PC-3 (cell line): ENCODE results near the gene ATP4A. TPM values are rescaled to one million over a fixed set of nuclear protein-coding genes. Genes with fewer than 3 reads are reported as not detected.

Experiments used
- ATAC-seq: fragments of 200-7000 bp; cut with Tn5 transposase; 2 replicates; pipeline ENCODE4 v1.9.1; 2020; ENCODE audit warnings: mild to moderate bottlenecking, moderate library complexity
- BruUV-seq: library from RNA; stranded (reverse); fragments of 400-500 nt; replicated peaks from 2 replicates; lab custom pipeline; 2021; lab: Mats Ljungman, UMichigan
- CTCF ChIA-PET: fragments of 300-600 bp; sonication (Branson Sonifier 250); formaldehyde crosslinking; loops from one replicate; lab custom pipeline; 2022; ENCODE audit warnings: antibody characterized with exemption; lab: Charles Lee
- POLR2A ChIA-PET: fragments of 300-600 bp; sonication (Branson Sonifier 250); formaldehyde crosslinking; loops from one replicate; lab custom pipeline; 2022; ENCODE audit warnings: antibody characterized with exemption; ENCODE audit not compliant: unreplicated experiment; lab: Charles Lee
- DNase-seq: peaks from one replicate; pipeline ENCODE4 v3.0.0-alpha.2; 2015
- H2AFZ ChIP-seq: fragments of 300-600 bp; sonication (generic); 2 replicates; pipeline ENCODE4 v1.6.0; 2016; ENCODE audit warnings: antibody characterized with exemption, low read length
- H3F3A ChIP-seq: fragments of 300-600 bp; sonication (generic); one replicate; pipeline ENCODE4 v1.6.0; 2017; ENCODE audit warnings: antibody characterized with exemption, low read length, control low read depth, mild to moderate bottlenecking; ENCODE audit not compliant: unreplicated experiment
- H3K27ac ChIP-seq: fragments of 300-600 bp; sonication (generic); 2 replicates; pipeline ENCODE4 v1.5.1; 2016; ENCODE audit warnings: mild to moderate bottlenecking, low read length
- H3K27me3 ChIP-seq: fragments of 300-600 bp; sonication (generic); 2 replicates; pipeline ENCODE4 v1.6.1; 2016; ENCODE audit warnings: low read length, mixed read lengths
- H3K36me3 ChIP-seq: fragments of 300-600 bp; sonication (generic); 2 replicates; pipeline ENCODE4 v1.6.1; 2016; ENCODE audit warnings: low read depth, mixed run types, low read length, mixed read lengths
- H3K4me1 ChIP-seq: fragments of 300-600 bp; sonication (generic); 2 replicates; pipeline ENCODE4 v1.5.1; 2016; ENCODE audit warnings: low read length; ENCODE audit not compliant: insufficient read depth
- H3K4me2 ChIP-seq: fragments of 300-600 bp; sonication (generic); 2 replicates; pipeline ENCODE4 v1.6.0; 2016; ENCODE audit warnings: low read length
- H3K4me3 ChIP-seq: fragments of 300-600 bp; sonication (generic); 2 replicates; pipeline ENCODE4 v1.5.1; 2016; ENCODE audit warnings: mild to moderate bottlenecking, low read length, mixed read lengths
- H3K79me2 ChIP-seq: fragments of 300-600 bp; sonication (generic); 2 replicates; pipeline ENCODE4 v1.6.1; 2017; ENCODE audit warnings: low read length, mixed read lengths
- H3K9ac ChIP-seq: fragments of 300-600 bp; sonication (generic); 2 replicates; pipeline ENCODE4 v1.6.0; 2016; ENCODE audit warnings: mild to moderate bottlenecking, low read length
- H3K9me2 ChIP-seq: fragments of 300-600 bp; sonication (generic); replicated peaks from 2 replicates; pipeline ENCODE4 v1.6.1; 2016; ENCODE audit warnings: mixed run types, low read length, mixed read lengths
- H3K9me3 ChIP-seq: fragments of 300-600 bp; sonication (generic); 2 replicates; pipeline ENCODE4 v1.6.1; 2016; ENCODE audit warnings: low read length, mixed read lengths
- H4K20me1 ChIP-seq: fragments of 300-600 bp; sonication (generic); 2 replicates; pipeline ENCODE4 v1.6.1; 2016; ENCODE audit warnings: low read length, mixed read lengths
- CTCF ChIP-seq: fragments of 300-600 bp; sonication (generic); conservative IDR thresholded peaks from 2 replicates; pipeline ENCODE4 v1.5.1; 2017; ENCODE audit warnings: antibody characterized with exemption, low read depth, mild to moderate bottlenecking, low read length
- EZH2 ChIP-seq: fragments of 300-600 bp; sonication (generic); IDR thresholded peaks from one replicate; pipeline ENCODE4 v1.6.1; 2017; ENCODE audit warnings: antibody characterized with exemption, mild to moderate bottlenecking, low read length; ENCODE audit not compliant: unreplicated experiment
- EZH2phosphoT487 ChIP-seq: fragments of 300-600 bp; sonication (generic); IDR thresholded peaks from 2 replicates; pipeline ENCODE4 v1.6.1; 2018; ENCODE audit warnings: mild to moderate bottlenecking, antibody characterized with exemption, low read length, borderline replicate concordance
- intact Hi-C: fragments of 100-400 bp; cut with micrococcal nuclease; formaldehyde crosslinking; loops from 2 replicates; pipeline ENCODE4 v1.9.0; 2023
- total RNA-seq: library from RNA; depleted of rRNA; stranded (reverse); fragments of >200 nt; gene quantifications from 2 replicates; pipeline ENCODE4 v1.2.3, GENCODE V29; 2014

ATP4A gene
- total RNA-seq, 1 experiment from 2014 or later, result not detected

GRCh38 chr19:35559781-35560180 is 3.7 kb downstream of the ATP4A start:
- Histone ChIP-seq H3K27ac (no peak overlapping the region), H3K4me1 (no peaks in the 10 kb centered on the region), H3K9me3 (no peaks in the 10 kb centered on the region), H3F3A (no peaks in the 10 kb centered on the region), H3K9ac (no peak overlapping the region), H3K4me2 (no peak overlapping the region), H2AFZ (no peak overlapping the region), H3K9me2 (no peaks in the 10 kb centered on the region), H3K79me2 (no peaks in the 10 kb centered on the region), H3K4me3 (no peak overlapping the region), H4K20me1 (no peaks in the 10 kb centered on the region), H3K36me3 (no peaks in the 10 kb centered on the region), H3K27me3 (no peaks in the 10 kb centered on the region)
- intact Hi-C loops, result no loop called here
- TF ChIP-seq EZH2, result no peak
- TF ChIP-seq EZH2phosphoT487, result no peak
- no peak for TF ChIP-seq CTCF
- POLR2A ChIA-PET, result no interaction called here
- BruUV-seq, result no TSS peak
- ATAC-seq (no peak), DNase-seq (no peak)
- CTCF ChIA-PET, result no interaction called here

- ChIA-PET POLR2A (no interaction called here), CTCF (no interaction called here)
- no peak overlapping the region for H2AFZ ChIP-seq
- no peak overlapping the region for H3K27ac ChIP-seq
- H4K20me1 ChIP-seq, result no peaks in the 10 kb centered on the region
- H3K27me3 ChIP-seq, result no peaks in the 10 kb centered on the region
- no peak overlapping the region for H3K4me3 ChIP-seq
- H3F3A ChIP-seq, result no peaks in the 10 kb centered on the region
- no peaks in the 10 kb centered on the region for H3K79me2 ChIP-seq
- no peaks in the 10 kb centered on the region for H3K36me3 ChIP-seq
- H3K4me1 ChIP-seq, result peaks cover 5% of the 10 kb centered on the region; the same call in 1 of the 2 replicates
- H3K4me2 ChIP-seq, result no peak overlapping the region
- ATAC-seq (no peak), DNase-seq (no peak)
- H3K9me3 ChIP-seq, result no peaks in the 10 kb centered on the region
- BruUV-seq, result no TSS peak
- H3K9me2 ChIP-seq, result no peaks in the 10 kb centered on the region
- intact Hi-C loops, result no loop called here
- no peak for TF ChIP-seq CTCF
- no peak for TF ChIP-seq EZH2phosphoT487
- no peak for TF ChIP-seq EZH2
- no peak overlapping the region for H3K9ac ChIP-seq
These were observed 4.2 kb downstream of the ATP4A start for GRCh38 chr19:35559281-35559659.

- POLR2A ChIA-PET, result no interaction called here
These were observed 4.8 kb downstream of the ATP4A start for GRCh38 chr19:35558400-35559280.

More at GRCh38 chr19:35558400-35559280, 4.8 kb downstream of the ATP4A start:
- Histone ChIP-seq H3K9ac (no peak overlapping the region), H3K9me2 (no peaks in the 10 kb centered on the region), H3F3A (no peaks in the 10 kb centered on the region), H3K4me2 (no peak overlapping the region), H4K20me1 (no peaks in the 10 kb centered on the region), H3K4me3 (no peak overlapping the region), H3K36me3 (no peaks in the 10 kb centered on the region), H3K9me3 (no peaks in the 10 kb centered on the region), H3K27ac (no peak overlapping the region), H2AFZ (no peak overlapping the region), H3K79me2 (no peaks in the 10 kb centered on the region), H3K4me1 (peaks cover 5% of the 10 kb centered on the region; the same call in 1 of the 2 replicates), H3K27me3 (no peaks in the 10 kb centered on the region)
- intact Hi-C loops, result no loop called here
- BruUV-seq, result no TSS peak
- DNase-seq (no peak), ATAC-seq (no peak)
- no peak for TF ChIP-seq CTCF
- no peak for TF ChIP-seq EZH2
- no peak for TF ChIP-seq EZH2phosphoT487
- CTCF ChIA-PET, result no interaction called here
